Cardiac fibroblast (primary cell): ENCODE results near the gene IGFN1.
A peak's percentile ranks its signal among the peaks of the same experiment; 100 is the strongest.

ENCODE experiments used
- DNase-seq, 2 donors: peaks; one replicate each; pipeline versions ENCODE4 v3.0.0 to v3.0.0-alpha.2; 2010; ENCODE audit warnings: low read depth in 2 of 2
- H3K4me3 ChIP-seq, 2 donors: replicated peaks in 1 of 2; 1 replicate in 1 of 2; 2 replicates in 1 of 2; pipeline ENCODE4 v1.5.1; 2011; ENCODE audit warnings: low read depth in 2 of 2, low read length in 2 of 2, mild to moderate bottlenecking in 2 of 2, moderate library complexity in 1 of 2
- CTCF ChIP-seq: IDR thresholded peaks from one replicate; pipeline ENCODE4 v1.5.1; 2011; ENCODE audit warnings: low read depth, mild to moderate bottlenecking, low read length, inconsistent platforms

The IGFN1 gene

GRCh38 chr1:201144701-201145100, 45.9 kb upstream of the IGFN1 start:
- no peak for DNase-seq
- TF ChIP-seq CTCF, result no peak
- no peak overlapping the region for H3K4me3 ChIP-seq

DNA sequence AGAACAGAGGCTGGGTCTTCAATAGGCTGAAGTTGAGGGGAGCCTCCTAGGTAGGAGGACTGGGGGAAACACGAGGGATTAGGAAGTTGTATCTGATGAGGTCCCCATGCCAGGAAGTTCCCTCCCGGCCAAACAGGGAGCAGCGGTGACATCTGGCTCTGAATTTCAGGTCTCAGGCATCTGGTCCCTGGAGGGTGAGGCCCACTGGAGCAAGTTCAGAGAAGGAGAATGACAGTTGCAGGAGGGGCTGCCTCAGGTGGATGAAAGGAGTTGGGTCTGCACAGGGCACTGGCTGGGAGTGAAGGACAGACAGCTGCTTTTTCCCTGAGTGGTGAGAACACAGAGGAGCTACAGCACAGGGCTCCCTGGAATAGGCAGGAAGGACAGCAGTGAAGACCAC, 45.5 kb upstream of the IGFN1 start:
- no peak for TF ChIP-seq CTCF

DNA sequence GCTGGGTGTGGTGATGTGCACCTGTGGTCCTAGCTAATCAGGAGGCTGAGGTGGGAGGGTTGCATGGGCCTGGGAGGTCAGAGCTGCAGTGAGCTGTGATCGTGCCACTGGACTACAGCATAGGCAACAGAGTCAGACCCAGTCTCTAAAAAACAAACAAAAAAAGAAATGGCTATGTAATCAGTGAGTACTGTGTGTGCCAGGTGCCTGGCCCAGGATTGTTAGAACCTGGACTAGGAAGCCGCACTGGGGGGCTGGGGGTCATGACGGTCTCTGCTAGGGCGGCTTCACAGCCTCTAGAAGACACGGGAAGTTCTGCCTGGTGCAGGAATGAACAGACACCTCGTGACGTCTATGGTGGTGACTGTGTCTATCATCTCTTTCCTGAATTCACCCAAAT, 44.8 kb upstream of the IGFN1 start:
- DNase-seq, result no peak
- H3K4me3 ChIP-seq, result no peak overlapping the region
- TF ChIP-seq CTCF, result no peak

More for the DNA sequence above, 45.5 kb upstream of the IGFN1 start:
- DNase-seq, result no peak
- no peak overlapping the region for H3K4me3 ChIP-seq

GRCh38 chr1:201146626-201147390, 43.8 kb upstream of the IGFN1 start:
- DNase-seq, result no peak
- no peak for TF ChIP-seq CTCF
- no peak overlapping the region for H3K4me3 ChIP-seq

DNA sequence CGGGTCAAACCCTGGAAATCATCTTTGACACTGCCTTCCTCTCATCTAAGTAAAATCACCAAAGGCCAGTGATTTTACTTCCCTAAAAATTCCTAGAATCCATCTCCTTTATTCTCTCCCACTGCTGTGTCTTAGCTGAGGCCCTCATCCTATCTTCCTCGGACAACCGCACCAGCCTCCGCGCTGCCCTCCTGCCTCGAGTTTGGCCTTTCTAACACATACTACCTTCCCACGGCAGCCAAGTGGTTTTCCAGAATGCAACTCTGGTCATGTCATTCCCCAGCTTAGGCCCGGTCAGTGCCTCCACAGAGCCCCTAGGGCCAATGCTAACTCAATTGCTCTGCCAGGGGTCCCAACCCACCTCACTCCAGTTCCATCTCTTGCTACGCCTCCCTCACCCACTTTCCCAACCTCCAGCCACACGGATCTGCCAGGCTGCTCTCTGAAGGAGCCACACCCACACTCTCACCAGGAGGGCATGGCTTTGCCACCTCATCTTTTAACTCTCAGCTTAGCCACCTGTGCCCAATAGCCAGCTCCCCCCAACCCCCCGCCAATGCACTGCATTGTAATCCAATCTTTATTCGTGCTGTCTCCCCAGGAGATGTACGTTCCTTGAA, 43.1 kb upstream of the IGFN1 start:
- DNase-seq, result no peak
- no peak overlapping the region for H3K4me3 ChIP-seq
- TF ChIP-seq CTCF, result no peak

GRCh38 chr1:201149400-201149799, 41.2 kb upstream of the IGFN1 start:
- H3K4me3 ChIP-seq, result no peak overlapping the region
- peak; percentile 27 for TF ChIP-seq CTCF
- DNase-seq, result peak; percentile 52 to 53
